Spinal cord (tissue), 10 donors: ENCODE measurements around the gene AUTS2. TPM values are rescaled to one million over a fixed set of nuclear protein-coding genes. Genes with fewer than 3 reads are reported as not detected.

Source experiments
- DNase-seq, 6 donors: peaks; one replicate each; pipeline versions ENCODE4 v3.0.0 to v3.0.0-alpha.2; 2013 to 2015; ENCODE audit warnings: low spot score in 6 of 6, low read depth in 4 of 6
- H3K27ac ChIP-seq: one replicate; pipeline ENCODE4 v1.5.1; 2013; ENCODE audit warnings: low read depth, low read length, control low read depth
- H3K27me3 ChIP-seq: one replicate; pipeline ENCODE4 v1.6.1; 2013; ENCODE audit warnings: low read length; ENCODE audit not compliant: control insufficient read depth, insufficient read depth
- H3K36me3 ChIP-seq: one replicate; pipeline ENCODE4 v1.6.1; 2013; ENCODE audit warnings: low read length; ENCODE audit not compliant: control insufficient read depth, insufficient read depth
- H3K4me1 ChIP-seq: one replicate; pipeline ENCODE4 v1.6.1; 2013; ENCODE audit warnings: low read length; ENCODE audit not compliant: control insufficient read depth, insufficient read depth
- H3K4me3 ChIP-seq: one replicate; pipeline ENCODE4 v1.5.1; 2013; ENCODE audit warnings: low read depth, low read length, control low read depth
- H3K9me3 ChIP-seq: one replicate; pipeline ENCODE4 v1.6.1; 2013; ENCODE audit warnings: low read length; ENCODE audit not compliant: control insufficient read depth, insufficient read depth
- WGBS: methylation state at CpG from one replicate; pipeline ENCODE4 v1.1.5; 2013; ENCODE audit warnings: missing lambda C conversion rate; ENCODE audit not compliant: insufficient coverage; 5-methylcytosine and 5-hydroxymethylcytosine counted together
- polyA plus RNA-seq, 2 donors: library from polyadenylated mRNA; unstranded; fragments of 120-200 nt; gene quantifications; one replicate each; pipeline ENCODE4 v1.2.1, GENCODE V29; 2013; ENCODE audit not compliant: insufficient read length in 2 of 2
- total RNA-seq, 2 donors: library from RNA; depleted of rRNA in 1 of 2; stranded (reverse); fragments of 120-200 nt in 1 of 2; fragments of >200 nt in 1 of 2; gene quantifications; one replicate each; pipeline versions ENCODE4 v1.2.3 to v1.2.4, GENCODE V29; 2013 to 2014
- donor health status: healthy.

Gene AUTS2
- total and polyA plus RNA-seq, 4 donors = 56.2 to 214 (median 135) TPM

- Histone ChIP-seq H3K27ac (no peak overlapping the region), H3K36me3 (no peaks in the 10 kb centered on the region), H3K4me3 (no peak overlapping the region), H3K27me3 (no peaks in the 10 kb centered on the region), H3K9me3 (no peaks in the 10 kb centered on the region), H3K4me1 (peaks cover 6% of the 10 kb centered on the region)
- no peak for DNase-seq
- 80% methylated on average over 1 of the region's 3 CpGs for WGBS
Measured at GRCh38 chr7:69652947-69653701, 54.8 kb downstream of the AUTS2 start.

DNA sequence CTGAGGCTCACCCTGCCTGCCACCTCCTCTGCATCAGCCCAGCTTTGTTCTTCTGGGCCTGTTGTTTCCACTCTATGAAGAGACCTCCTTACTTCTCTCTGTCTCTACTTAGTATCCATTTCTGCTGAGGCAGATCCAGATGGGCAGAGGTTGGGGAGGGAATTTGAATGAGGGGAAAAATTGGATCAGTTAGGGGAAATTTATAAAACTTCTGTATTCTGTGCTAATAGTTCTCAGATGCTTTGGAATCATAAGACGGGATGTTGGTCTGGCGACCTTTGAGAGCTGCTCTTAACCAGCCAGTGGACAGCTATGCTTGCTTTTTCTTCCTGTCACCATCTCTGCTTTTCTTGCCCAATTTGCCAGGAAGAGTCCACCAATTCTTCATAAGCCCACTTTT lies 55.5 kb downstream of the AUTS2 start:
- no peaks in the 10 kb centered on the region for H3K36me3 ChIP-seq
- H3K4me3 ChIP-seq = no peak overlapping the region
- no peak for DNase-seq
- H3K27me3 ChIP-seq = no peaks in the 10 kb centered on the region
- H3K4me1 ChIP-seq = peaks cover 6% of the 10 kb centered on the region
- no peak overlapping the region for H3K27ac ChIP-seq
- WGBS = 78% methylated on average over 2 of the region's 2 CpGs
- H3K9me3 ChIP-seq = no peaks in the 10 kb centered on the region

GRCh38 chr7:69654381-69654780 lies 56.1 kb downstream of the AUTS2 start:
- H3K4me3 ChIP-seq = no peak overlapping the region
- H3K36me3 ChIP-seq = no peaks in the 10 kb centered on the region
- no CpG with 5 or more reads among the region's 2 CpGs for WGBS
- DNase-seq = no peak
- H3K27me3 ChIP-seq = no peaks in the 10 kb centered on the region
- peaks cover 6% of the 10 kb centered on the region for H3K4me1 ChIP-seq
- H3K27ac ChIP-seq = no peak overlapping the region
- H3K9me3 ChIP-seq = no peaks in the 10 kb centered on the region

DNA sequence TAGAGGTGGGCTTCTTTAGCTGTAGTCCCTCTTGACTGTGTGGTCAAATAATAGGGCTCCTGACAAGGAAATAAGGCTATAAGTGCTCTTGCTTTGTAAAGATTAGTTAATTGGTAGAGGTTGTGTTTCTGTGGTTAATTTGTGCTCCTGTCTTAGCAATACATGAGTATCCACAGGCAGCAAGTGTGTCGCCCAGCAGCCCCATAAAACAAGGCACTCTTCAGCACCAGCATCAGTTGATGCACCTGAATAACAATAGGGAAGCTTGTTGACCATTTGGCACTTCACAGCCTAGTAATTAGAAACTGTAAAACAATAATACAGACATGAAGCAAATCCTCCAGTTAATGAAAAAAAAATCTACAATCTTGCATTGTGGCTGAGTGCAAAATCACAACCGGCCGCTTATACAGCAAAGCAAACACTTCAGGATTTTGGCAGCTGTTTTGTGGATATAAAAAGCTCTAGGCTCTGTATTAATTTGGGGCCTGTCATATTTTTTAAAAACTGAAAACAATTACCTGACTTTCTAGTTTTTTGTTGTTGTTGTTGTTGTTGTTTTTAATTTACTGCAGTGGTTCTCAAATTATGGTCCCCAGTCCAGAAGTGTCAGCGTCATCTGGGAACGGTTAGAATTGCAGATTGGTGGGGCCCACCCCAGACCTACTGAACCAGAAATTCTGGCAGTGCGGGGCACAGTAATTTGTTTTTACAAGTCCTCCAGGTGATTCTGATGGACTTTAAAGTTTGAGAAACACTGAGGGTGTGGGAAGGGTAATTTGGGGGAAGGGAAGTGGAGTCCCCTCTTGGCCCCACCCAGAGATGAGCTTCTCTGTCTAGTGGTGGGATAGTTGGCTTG lies 56.8 kb downstream of the AUTS2 start:
- no peak overlapping the region for H3K27ac ChIP-seq
- H3K36me3 ChIP-seq = no peaks in the 10 kb centered on the region
- peak in 1 of 6 donors; percentile 38 for DNase-seq
- no peak overlapping the region for H3K4me3 ChIP-seq
- 92% methylated on average over 4 of the region's 6 CpGs for WGBS
- H3K4me1 ChIP-seq = peaks cover 6% of the 10 kb centered on the region
- no peaks in the 10 kb centered on the region for H3K27me3 ChIP-seq
- H3K9me3 ChIP-seq = no peaks in the 10 kb centered on the region

GRCh38 chr7:69656077-69656476 lies 57.8 kb downstream of the AUTS2 start:
- H3K4me3 ChIP-seq = no peak overlapping the region
- no peak overlapping the region for H3K27ac ChIP-seq
- H3K27me3 ChIP-seq = no peaks in the 10 kb centered on the region
- DNase-seq = no peak
- H3K36me3 ChIP-seq = no peaks in the 10 kb centered on the region
- WGBS = 89% methylated on average over 1 of the region's 2 CpGs
- no peaks in the 10 kb centered on the region for H3K9me3 ChIP-seq
- H3K4me1 ChIP-seq = peaks cover 6% of the 10 kb centered on the region

GRCh38 chr7:69656890-69657289 lies 58.6 kb downstream of the AUTS2 start:
- Histone ChIP-seq H3K27me3 (no peaks in the 10 kb centered on the region), H3K4me1 (peaks cover 6% of the 10 kb centered on the region), H3K36me3 (no peaks in the 10 kb centered on the region), H3K9me3 (no peaks in the 10 kb centered on the region), H3K27ac (peak overlapping the region; percentile 6), H3K4me3 (no peak overlapping the region)
- peak in 2 of 6 donors; percentile 41 to 47 for DNase-seq
- 20% methylated on average over 3 of the region's 5 CpGs for WGBS

DNA sequence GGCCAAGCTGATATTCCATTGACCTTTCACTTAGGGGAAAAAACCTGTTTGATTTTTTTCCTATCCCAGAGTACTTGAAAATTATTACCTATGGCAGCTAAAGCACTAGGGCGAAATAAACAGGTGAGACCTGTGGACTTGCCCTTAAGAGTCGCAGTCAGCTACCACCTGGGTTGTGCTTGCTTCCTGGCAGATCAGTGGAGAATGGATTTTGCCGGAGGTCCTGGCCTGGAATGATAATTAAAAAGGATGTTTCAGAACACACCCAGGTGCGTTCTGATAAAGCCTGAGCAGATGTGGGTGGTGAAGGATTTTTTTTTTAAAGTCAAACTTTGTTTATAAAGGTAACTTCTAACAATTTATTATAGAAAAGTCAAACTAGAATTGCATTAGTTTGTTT lies 59.1 kb downstream of the AUTS2 start:
- H3K9me3 ChIP-seq = no peaks in the 10 kb centered on the region
- WGBS = 89% methylated on average over 3 of the region's 4 CpGs
- DNase-seq = no peak
- peaks cover 6% of the 10 kb centered on the region for H3K4me1 ChIP-seq
- no peak overlapping the region for H3K4me3 ChIP-seq
- H3K27ac ChIP-seq = peak overlapping the region; percentile 6
- no peaks in the 10 kb centered on the region for H3K27me3 ChIP-seq
- no peaks in the 10 kb centered on the region for H3K36me3 ChIP-seq

GRCh38 chr7:69657985-69658384 lies 59.7 kb downstream of the AUTS2 start:
- H3K27ac ChIP-seq = no peak overlapping the region
- no peaks in the 10 kb centered on the region for H3K36me3 ChIP-seq
- no peaks in the 10 kb centered on the region for H3K9me3 ChIP-seq
- peaks cover 6% of the 10 kb centered on the region for H3K4me1 ChIP-seq
- peak in 1 of 6 donors; percentile 28 for DNase-seq
- no CpG with 5 or more reads among the region's 3 CpGs for WGBS
- no peak overlapping the region for H3K4me3 ChIP-seq
- no peaks in the 10 kb centered on the region for H3K27me3 ChIP-seq

GRCh38 chr7:69659983-69660382 lies 61.7 kb downstream of the AUTS2 start:
- Histone ChIP-seq H3K9me3 (no peaks in the 10 kb centered on the region), H3K36me3 (no peaks in the 10 kb centered on the region), H3K4me3 (no peak overlapping the region), H3K27me3 (no peaks in the 10 kb centered on the region), H3K4me1 (peaks cover 6% of the 10 kb centered on the region), H3K27ac (no peak overlapping the region)
- no CpG with 5 or more reads among the region's 2 CpGs for WGBS
- DNase-seq = peak in 1 of 6 donors; percentile 46
